SK-N-SH treated with all-trans-retinoic acid at 6 μM for 48 hours (cell line): ENCODE measurements around the gene C8B.

ENCODE experiments used
- ATAC-seq: fragments of 200-7000 bp; cut with Tn5 transposase; 3 replicates; pipeline ENCODE4 v1.9.1; 2020; ENCODE audit warnings: mild to moderate bottlenecking, moderate library complexity
- ARNTL ChIP-seq: fragments of 450-650 bp; formaldehyde crosslinking; IDR thresholded peaks from 2 replicates; pipeline ENCODE4 v1.5.0; 2020; ENCODE audit warnings: low read depth, mild to moderate bottlenecking, moderate library complexity, borderline replicate concordance
- BACH2 ChIP-seq: fragments of 250-450 bp; sonication (Bioruptor Pico); IDR thresholded peaks from 2 replicates; pipeline ENCODE4 v1.9.0; 2021; ENCODE audit warnings: mild to moderate bottlenecking, borderline replicate concordance
- CREB5 ChIP-seq: fragments of 250-450 bp; sonication (Bioruptor Pico); IDR thresholded peaks from 2 replicates; pipeline ENCODE4 v1.5.1; 2020; ENCODE audit warnings: low read depth, mild to moderate bottlenecking, moderate library complexity
- CSDC2 ChIP-seq: fragments of 250-450 bp; sonication (Bioruptor Pico); IDR thresholded peaks from 2 replicates; pipeline ENCODE4 v1.5.0; 2020; ENCODE audit warnings: mild to moderate bottlenecking, moderate library complexity
- CSRNP3 ChIP-seq: fragments of 250-450 bp; sonication (Bioruptor Pico); IDR thresholded peaks from 2 replicates; pipeline ENCODE4 v1.5.1; 2021; ENCODE audit warnings: mild to moderate bottlenecking, moderate library complexity
- ESRRG ChIP-seq: fragments of 250-450 bp; sonication (Bioruptor Pico); IDR thresholded peaks from 2 replicates; pipeline ENCODE4 v1.6.1; 2021; ENCODE audit warnings: mild to moderate bottlenecking
- GLIS3 ChIP-seq: fragments of 250-450 bp; sonication (Bioruptor Pico); IDR thresholded peaks from 2 replicates; pipeline ENCODE4 v1.5.0; 2020; ENCODE audit warnings: mild to moderate bottlenecking, moderate library complexity
- ISL1 ChIP-seq: fragments of 250-450 bp; sonication (Bioruptor Pico); IDR thresholded peaks from 2 replicates; pipeline ENCODE4 v2.1.2; 2022; ENCODE audit warnings: mild to moderate bottlenecking, moderate library complexity
- OSR1 ChIP-seq: fragments of 250-450 bp; sonication (Bioruptor Pico); IDR thresholded peaks from 2 replicates; pipeline ENCODE4 v1.8.0; 2022; ENCODE audit warnings: moderate library complexity, mild to moderate bottlenecking, inconsistent platforms
- PATZ1 ChIP-seq: fragments of 250-450 bp; sonication (Bioruptor Pico); IDR thresholded peaks from 2 replicates; pipeline ENCODE4 v1.8.0; 2020; ENCODE audit warnings: mild to moderate bottlenecking, moderate library complexity, borderline replicate concordance
- POU6F1 ChIP-seq: fragments of 250-450 bp; sonication (Bioruptor Pico); IDR thresholded peaks from 2 replicates; pipeline ENCODE4 v1.8.0; 2021; ENCODE audit warnings: low read depth, mild to moderate bottlenecking, moderate library complexity, borderline replicate concordance
- PPARA ChIP-seq: fragments of 250-450 bp; sonication (Bioruptor Pico); IDR thresholded peaks from 2 replicates; pipeline ENCODE4 v1.5.0; 2020; ENCODE audit warnings: mild to moderate bottlenecking, borderline replicate concordance
- RARB ChIP-seq: fragments of 250-450 bp; sonication (Bioruptor Pico); IDR thresholded peaks from 2 replicates; pipeline ENCODE4 v1.8.0; 2021; ENCODE audit warnings: mild to moderate bottlenecking, moderate library complexity
- SNAI2 ChIP-seq: fragments of 250-450 bp; sonication (Bioruptor Pico); IDR thresholded peaks from 2 replicates; pipeline ENCODE4 v1.5.0; 2020; ENCODE audit warnings: mild to moderate bottlenecking, moderate library complexity
- TCF4 ChIP-seq: fragments of 250-450 bp; sonication (Bioruptor Pico); IDR thresholded peaks from 2 replicates; pipeline ENCODE4 v1.8.0; 2021; ENCODE audit warnings: mild to moderate bottlenecking, moderate library complexity, borderline replicate concordance
- TOX ChIP-seq: fragments of 250-450 bp; sonication (Bioruptor Pico); IDR thresholded peaks from 2 replicates; pipeline ENCODE4 v1.8.0; 2021; ENCODE audit warnings: mild to moderate bottlenecking, moderate library complexity, borderline replicate concordance
- TSHZ2 ChIP-seq: fragments of 250-450 bp; sonication (Bioruptor Pico); IDR thresholded peaks from 2 replicates; pipeline ENCODE4 v1.5.0; 2020; ENCODE audit warnings: mild to moderate bottlenecking, moderate library complexity
- ZC3H10 ChIP-seq: fragments of 250-450 bp; sonication (Bioruptor Pico); IDR thresholded peaks from 2 replicates; pipeline ENCODE4 v1.5.1; 2021; ENCODE audit warnings: mild to moderate bottlenecking, moderate library complexity
- ZFP3 ChIP-seq: fragments of 250-450 bp; sonication (Bioruptor Pico); IDR thresholded peaks from 2 replicates; pipeline ENCODE4 v1.5.0; 2020; ENCODE audit warnings: mild to moderate bottlenecking, moderate library complexity
- ZNF565 ChIP-seq: fragments of 450-650 bp; formaldehyde crosslinking; conservative IDR thresholded peaks from 2 replicates; pipeline ENCODE4 v1.5.0; 2020; ENCODE audit warnings: low read depth, mild to moderate bottlenecking, moderate library complexity
- ZNF70 ChIP-seq: fragments of 450-650 bp; formaldehyde crosslinking; IDR thresholded peaks from 2 replicates; pipeline ENCODE4 v1.5.0; 2020; ENCODE audit warnings: mild to moderate bottlenecking, moderate library complexity
- ZNF8 ChIP-seq: fragments of 450-650 bp; formaldehyde crosslinking; IDR thresholded peaks from 2 replicates; pipeline ENCODE4 v1.5.0; 2020; ENCODE audit warnings: mild to moderate bottlenecking, moderate library complexity

Gene C8B

GRCh38 chr1:56922070-56922469 lies 43.7 kb downstream of the C8B start:
- ATAC-seq, result no peak
- TF ChIP-seq ZFP3 (CRISPR knock-in tag), result no peak
- TF ChIP-seq PPARA (CRISPR knock-in tag), result no peak
- TF ChIP-seq CSDC2 (CRISPR knock-in tag), result no peak
- no peak for TF ChIP-seq BACH2

- TF ChIP-seq TCF4, result no peak
- no peak for TF ChIP-seq CSDC2 (CRISPR knock-in tag)
- TF ChIP-seq, all 23 proteins: peak for 0
- no peak for ATAC-seq
Measured at GRCh38 chr1:56921479-56921878, 44.3 kb downstream of the C8B start.

- no peak for ATAC-seq
- TF ChIP-seq PATZ1 (no peak), OSR1 (CRISPR knock-in tag) (no peak), ZNF565 (CRISPR knock-in tag) (no peak), CSDC2 (CRISPR knock-in tag) (no peak), ZFP3 (CRISPR knock-in tag) (no peak), ESRRG (CRISPR knock-in tag) (no peak), TOX (CRISPR knock-in tag) (no peak), POU6F1 (CRISPR knock-in tag) (no peak), PPARA (CRISPR knock-in tag) (no peak), RARB (CRISPR knock-in tag) (no peak), BACH2 (no peak), CSRNP3 (CRISPR knock-in tag) (no peak), SNAI2 (no peak)
Measured at GRCh38 chr1:56920591-56921001, 45.2 kb downstream of the C8B start.

GRCh38 chr1:56917356-56917755 lies 48.5 kb downstream of the C8B start:
- no peak for ATAC-seq

More at GRCh38 chr1:56917356-56917755, 48.5 kb downstream of the C8B start:
- no peak for TF ChIP-seq GLIS3 (CRISPR knock-in tag)
- no peak for TF ChIP-seq SNAI2
- no peak for TF ChIP-seq ZC3H10 (CRISPR knock-in tag)
- TF ChIP-seq ISL1, result no peak
- TF ChIP-seq ZFP3 (CRISPR knock-in tag), result no peak
- no peak for TF ChIP-seq PPARA (CRISPR knock-in tag)
- TF ChIP-seq RARB (CRISPR knock-in tag), result no peak
- TF ChIP-seq OSR1 (CRISPR knock-in tag), result no peak
- no peak for TF ChIP-seq TOX (CRISPR knock-in tag)
- TF ChIP-seq CSRNP3 (CRISPR knock-in tag), result no peak
- no peak for TF ChIP-seq ESRRG (CRISPR knock-in tag)
- no peak for TF ChIP-seq TSHZ2 (CRISPR knock-in tag)
- TF ChIP-seq CREB5 (CRISPR knock-in tag), result no peak
- TF ChIP-seq ZNF8, result no peak
- TF ChIP-seq ZNF565 (CRISPR knock-in tag), result no peak
- no peak for TF ChIP-seq CSDC2 (CRISPR knock-in tag)
- TF ChIP-seq ZNF70 (CRISPR knock-in tag), result no peak
- TF ChIP-seq BACH2, result no peak
- no peak for TF ChIP-seq PATZ1
- TF ChIP-seq ARNTL (CRISPR knock-in tag), result no peak
